A673 (cell line): ENCODE data around the gene ELAVL3. TPM values are rescaled to one million over a fixed set of nuclear protein-coding genes. Genes with fewer than 3 reads are reported as not detected.

Experiments used
- microRNA-seq: library from miRNA; unstranded; fragments of <30 nt; microRNA quantifications from one replicate; pipeline ENCODE4 v1.2.0, GENCODE V29; 2021
- total RNA-seq: library from RNA; stranded (reverse); gene quantifications from 2 replicates; pipeline ENCODE4 v1.2.3, GENCODE V29; 2021

Gene ELAVL3
- total RNA-seq, 1 experiment from 2014 or later, result 5.3 TPM

Small RNA genes lying within 50 kb of the gene (microRNA-seq; reads per million reads assigned to microRNA genes)
- 11.1 reads per million, percentile 32 among the genes with 10 or more reads in this experiment for gene MIR7974

Other genes with a start within 250 kb of the ELAVL3 start
- not detected in 2 replicates for gene ANGPTL8, start 241.4 kb downstream of the ELAVL3 start, total RNA-seq
- gene DOCK6, start 218.5 kb downstream of the ELAVL3 start, total RNA-seq, result 15.6 and 24.5 TPM in 2 replicates
- gene TSPAN16, start 184.9 kb downstream of the ELAVL3 start, total RNA-seq, result not detected in 2 replicates
- gene RAB3D, start 141.4 kb downstream of the ELAVL3 start, total RNA-seq, result 25.4 and 35.5 TPM in 2 replicates
- 94.3 and 100 TPM in 2 replicates for gene TMEM205, start 134.8 kb downstream of the ELAVL3 start, total RNA-seq
- gene CCDC159, start 134.5 kb downstream of the ELAVL3 start, total RNA-seq, result 7.9 and 11.6 TPM in 2 replicates
- gene PLPPR2, start 125.6 kb downstream of the ELAVL3 start, total RNA-seq, result 19.0 and 20.2 TPM in 2 replicates
- 2.5 and 3.3 TPM in 2 replicates for gene SWSAP1, start 106.4 kb downstream of the ELAVL3 start, total RNA-seq
- 5.3 and 6.0 TPM in 2 replicates for gene EPOR, start 96.7 kb downstream of the ELAVL3 start, total RNA-seq
- gene RGL3, start 61.7 kb downstream of the ELAVL3 start, total RNA-seq, result 0.28 TPM in 1 of 2 replicates, not detected in the other
- gene ODAD3, start 45.9 kb downstream of the ELAVL3 start, total RNA-seq, result 0.39 and 1.4 TPM in 2 replicates
- 456 and 468 TPM in 2 replicates for gene PRKCSH, start 45.4 kb downstream of the ELAVL3 start, total RNA-seq
- 15.9 and 16.4 TPM in 2 replicates for gene ZNF653, start 24.8 kb upstream of the ELAVL3 start, total RNA-seq
- gene ECSIT, start 48.1 kb upstream of the ELAVL3 start, total RNA-seq, result 64.7 and 74.8 TPM in 2 replicates
- 0.60 TPM in 1 of 2 replicates, not detected in the other for gene CNN1, start 57.8 kb upstream of the ELAVL3 start, total RNA-seq
- 83.5 and 97.9 TPM in 2 replicates for gene ELOF1, start 78.2 kb upstream of the ELAVL3 start, total RNA-seq
- gene ACP5, start 96.6 kb upstream of the ELAVL3 start, total RNA-seq, result not detected in 2 replicates
- 13.9 and 14.0 TPM in 2 replicates for gene ZNF627, start 116.4 kb upstream of the ELAVL3 start, total RNA-seq